OCI-M1 (cell line): ENCODE results near the gene SLC44A4.

Experiments used
- DNase-seq: peaks from one replicate; lab custom pipeline; 2025; lab: John Stamatoyannopoulos, UW

Gene SLC44A4

GRCh38 chr6:31901415-31901952, 22.7 kb upstream of the SLC44A4 start:
- peak; percentile 52 for DNase-seq

GRCh38 chr6:31900917-31901414, 22.2 kb upstream of the SLC44A4 start:
- DNase-seq = no peak

GRCh38 chr6:31899882-31900722, 21.3 kb upstream of the SLC44A4 start:
- no peak for DNase-seq

- DNase-seq = no peak
These were observed 20.4 kb upstream of the SLC44A4 start for GRCh38 chr6:31899215-31899614.

- DNase-seq = peak; percentile 74
These were observed 19.7 kb upstream of the SLC44A4 start for GRCh38 chr6:31898383-31899011.

- peak; percentile 91 for DNase-seq
These were observed 19.0 kb upstream of the SLC44A4 start, which contains the start of gene EHMT2 for GRCh38 chr6:31897612-31898382. EHMT2 (minus strand) TSS chr6:31897698; CDS start chr6:31897677, 21 bp downstream.

- no peak for DNase-seq
These were observed 18.2 kb upstream of the SLC44A4 start for GRCh38 chr6:31896856-31897611.

GRCh38 chr6:31896493-31896855, 17.7 kb upstream of the SLC44A4 start:
- DNase-seq = no peak

- DNase-seq = no peak
These were observed 14.0 kb upstream of the SLC44A4 start for GRCh38 chr6:31892821-31893220.

- DNase-seq = no peak
These were observed 10.7 kb upstream of the SLC44A4 start for GRCh38 chr6:31889331-31889972.

GRCh38 chr6:31888276-31889258, 9.8 kb upstream of the SLC44A4 start:
- peak; percentile 26 for DNase-seq

GRCh38 chr6:31887173-31888007, 8.6 kb upstream of the SLC44A4 start:
- no peak for DNase-seq

GRCh38 chr6:31886541-31886991, 7.8 kb upstream of the SLC44A4 start:
- no peak for DNase-seq

GRCh38 chr6:31884528-31885035, 5.8 kb upstream of the SLC44A4 start:
- DNase-seq = no peak

- DNase-seq = no peak
These were observed 4.9 kb upstream of the SLC44A4 start for GRCh38 chr6:31883676-31884075.

GRCh38 chr6:31882344-31882743, 3.5 kb upstream of the SLC44A4 start:
- DNase-seq = no peak

GRCh38 chr6:31881136-31881859, 2.5 kb upstream of the SLC44A4 start:
- no peak for DNase-seq

- DNase-seq = no peak
These were observed 1.8 kb upstream of the SLC44A4 start for GRCh38 chr6:31880616-31881015.
